GM20000 (cell line): ENCODE measurements around the gene DNMT1.

Experiments
- DNase-seq: peaks from one replicate; pipeline ENCODE4 v3.0.0; 2012; ENCODE audit warnings: low spot score
- TF ChIP-seq, protein P1 (sequence below): IDR thresholded peaks from 2 replicates; pipeline ENCODE4 v1.5.1; 2012; ENCODE audit warnings: mild to moderate bottlenecking, control low read depth; ENCODE audit errors: extremely low read depth, missing control alignments

Gene DNMT1

GRCh38 chr19:10107817-10108367, 86.9 kb downstream of the DNMT1 start:
- DNase-seq = no peak
- TF ChIP-seq, protein P1, sequence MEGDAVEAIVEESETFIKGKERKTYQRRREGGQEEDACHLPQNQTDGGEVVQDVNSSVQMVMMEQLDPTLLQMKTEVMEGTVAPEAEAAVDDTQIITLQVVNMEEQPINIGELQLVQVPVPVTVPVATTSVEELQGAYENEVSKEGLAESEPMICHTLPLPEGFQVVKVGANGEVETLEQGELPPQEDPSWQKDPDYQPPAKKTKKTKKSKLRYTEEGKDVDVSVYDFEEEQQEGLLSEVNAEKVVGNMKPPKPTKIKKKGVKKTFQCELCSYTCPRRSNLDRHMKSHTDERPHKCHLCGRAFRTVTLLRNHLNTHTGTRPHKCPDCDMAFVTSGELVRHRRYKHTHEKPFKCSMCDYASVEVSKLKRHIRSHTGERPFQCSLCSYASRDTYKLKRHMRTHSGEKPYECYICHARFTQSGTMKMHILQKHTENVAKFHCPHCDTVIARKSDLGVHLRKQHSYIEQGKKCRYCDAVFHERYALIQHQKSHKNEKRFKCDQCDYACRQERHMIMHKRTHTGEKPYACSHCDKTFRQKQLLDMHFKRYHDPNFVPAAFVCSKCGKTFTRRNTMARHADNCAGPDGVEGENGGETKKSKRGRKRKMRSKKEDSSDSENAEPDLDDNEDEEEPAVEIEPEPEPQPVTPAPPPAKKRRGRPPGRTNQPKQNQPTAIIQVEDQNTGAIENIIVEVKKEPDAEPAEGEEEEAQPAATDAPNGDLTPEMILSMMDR = no peak

- TF ChIP-seq, protein P1 = no peak
- DNase-seq = no peak
These were observed 87.5 kb downstream of the DNMT1 start for GRCh38 chr19:10107254-10107653.

- TF ChIP-seq, protein P1 = no peak
- peak; percentile 99 for DNase-seq
These were observed 88.4 kb downstream of the DNMT1 start, which contains the start of gene PPAN for GRCh38 chr19:10106100-10106936. TSS of gene PPAN (plus strand) at chr19:10106362. CDS start at chr19:10106395, 33 bp downstream.

GRCh38 chr19:10105509-10106099, 89.1 kb downstream of the DNMT1 start:
- TF ChIP-seq, protein P1 = no peak
- DNase-seq = peak; percentile 78

GRCh38 chr19:10104665-10105508, 89.9 kb downstream of the DNMT1 start:
- TF ChIP-seq, protein P1 = no peak
- DNase-seq = peak; percentile 80

GRCh38 chr19:10104130-10104513, 90.6 kb downstream of the DNMT1 start:
- TF ChIP-seq, protein P1 = no peak
- DNase-seq = no peak
